ENCODE results near the gene RIMS4.

The RIMS4 gene

DNA sequence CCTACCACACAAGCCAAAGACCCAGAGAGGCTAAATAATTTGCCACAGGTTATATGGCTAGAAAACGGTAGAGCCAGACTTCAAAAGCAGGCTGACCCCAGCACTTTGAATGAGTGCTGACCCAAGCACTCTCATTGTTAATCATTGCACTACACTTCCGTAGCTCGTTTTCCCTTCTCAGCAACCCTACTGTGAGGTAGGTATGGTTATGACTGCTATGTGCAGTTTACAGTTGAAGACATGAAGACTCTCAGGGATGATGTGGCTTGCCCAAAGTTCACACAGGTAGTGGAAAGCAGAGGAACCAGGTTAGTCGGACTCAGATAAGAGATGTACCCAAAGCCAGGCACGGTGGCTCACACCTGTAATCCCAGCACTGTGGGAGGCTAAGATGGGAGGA lies 33.5 kb upstream of the RIMS4 start:
- Histone ChIP-seq H3K9ac (ENCODE audit: low read depth in 1 of 2, low read length in 2 of 2) (no peak overlapping the region), H3K4me3 (ENCODE audit: low read depth in 1 of 2, low read length in 2 of 2) (no peak overlapping the region), H3K27ac (ENCODE audit: low read depth, low read length) (no peak overlapping the region), H3K9me3 (ENCODE audit: control insufficient read depth in 1 of 2, low read length in 2 of 2) (no peaks in the 10 kb centered on the region), H3K4me1 (ENCODE audit: control insufficient read depth in 1 of 2, insufficient read depth in 2 of 2, low read length in 2 of 2) (no peaks in the 10 kb centered on the region), H3K27me3 (ENCODE audit: control insufficient read depth in 1 of 2, insufficient read depth in 2 of 2, low read length in 2 of 2) (peaks cover 5 to 6% of the 10 kb centered on the region in 2 donors), H3K36me3 (ENCODE audit: control insufficient read depth in 1 of 2, insufficient read depth in 2 of 2, low read length in 2 of 2) (no peaks in the 10 kb centered on the region)

GRCh38 chr20:44841955-44842354 lies 31.6 kb upstream of the RIMS4 start:
- H3K27me3 ChIP-seq (ENCODE audit: control insufficient read depth in 1 of 2, insufficient read depth in 2 of 2, low read length in 2 of 2), result peaks cover 6 to 13% of the 10 kb centered on the region in 2 donors

GRCh38 chr20:44840826-44841225 lies 30.5 kb upstream of the RIMS4 start:
- H3K27me3 ChIP-seq (ENCODE audit: control insufficient read depth in 1 of 2, insufficient read depth in 2 of 2, low read length in 2 of 2), result peaks cover 10 to 17% of the 10 kb centered on the region in 2 donors

More at GRCh38 chr20:44841955-44842354, 31.6 kb upstream of the RIMS4 start:
- H3K36me3 ChIP-seq (ENCODE audit: control insufficient read depth in 1 of 2, insufficient read depth in 2 of 2, low read length in 2 of 2), result no peaks in the 10 kb centered on the region
- H3K27ac ChIP-seq (ENCODE audit: low read depth, low read length), result no peak overlapping the region
- H3K4me1 ChIP-seq (ENCODE audit: control insufficient read depth in 1 of 2, insufficient read depth in 2 of 2, low read length in 2 of 2), result no peaks in the 10 kb centered on the region
- no peak overlapping the region for H3K9ac ChIP-seq (ENCODE audit: low read depth in 1 of 2, low read length in 2 of 2)
- H3K4me3 ChIP-seq (ENCODE audit: low read depth in 1 of 2, low read length in 2 of 2), result no peak overlapping the region
- H3K9me3 ChIP-seq (ENCODE audit: control insufficient read depth in 1 of 2, low read length in 2 of 2), result no peaks in the 10 kb centered on the region

DNA sequence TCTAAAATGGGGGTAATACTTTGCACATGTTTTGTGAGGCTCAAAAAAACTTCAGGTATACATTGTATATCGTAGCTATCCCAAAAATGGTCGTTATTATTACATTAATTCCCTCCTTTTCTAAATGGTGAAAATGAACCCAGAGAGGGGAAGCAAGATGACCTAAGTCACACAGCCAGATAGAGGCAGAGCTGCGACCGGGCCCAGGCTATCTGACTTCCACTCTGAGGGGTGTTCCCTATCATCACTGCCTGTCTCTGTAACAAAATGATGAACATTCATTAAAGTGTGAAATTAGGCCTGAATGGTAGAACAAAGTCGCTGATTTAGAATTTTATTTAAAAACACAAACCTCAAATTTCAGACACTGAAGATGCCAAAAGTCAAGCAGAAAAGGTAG lies 29.1 kb upstream of the RIMS4 start:
- Histone ChIP-seq H3K27ac (ENCODE audit: low read depth, low read length) (no peak overlapping the region), H3K9me3 (ENCODE audit: control insufficient read depth in 1 of 2, low read length in 2 of 2) (no peaks in the 10 kb centered on the region), H3K36me3 (ENCODE audit: control insufficient read depth in 1 of 2, insufficient read depth in 2 of 2, low read length in 2 of 2) (no peaks in the 10 kb centered on the region), H3K9ac (ENCODE audit: low read depth in 1 of 2, low read length in 2 of 2) (no peak overlapping the region), H3K4me3 (ENCODE audit: low read depth in 1 of 2, low read length in 2 of 2) (no peak overlapping the region), H3K4me1 (ENCODE audit: control insufficient read depth in 1 of 2, insufficient read depth in 2 of 2, low read length in 2 of 2) (no peaks in the 10 kb centered on the region), H3K27me3 (ENCODE audit: control insufficient read depth in 1 of 2, insufficient read depth in 2 of 2, low read length in 2 of 2) (peaks cover 9 to 17% of the 10 kb centered on the region in 2 donors)

More at GRCh38 chr20:44840826-44841225, 30.5 kb upstream of the RIMS4 start:
- Histone ChIP-seq H3K9me3 (ENCODE audit: control insufficient read depth in 1 of 2, low read length in 2 of 2) (no peaks in the 10 kb centered on the region), H3K4me3 (ENCODE audit: low read depth in 1 of 2, low read length in 2 of 2) (no peak overlapping the region), H3K4me1 (ENCODE audit: control insufficient read depth in 1 of 2, insufficient read depth in 2 of 2, low read length in 2 of 2) (no peaks in the 10 kb centered on the region), H3K27ac (ENCODE audit: low read depth, low read length) (no peak overlapping the region), H3K9ac (ENCODE audit: low read depth in 1 of 2, low read length in 2 of 2) (no peak overlapping the region), H3K36me3 (ENCODE audit: control insufficient read depth in 1 of 2, insufficient read depth in 2 of 2, low read length in 2 of 2) (no peaks in the 10 kb centered on the region)

- Histone ChIP-seq H3K36me3 (ENCODE audit: control insufficient read depth in 1 of 2, insufficient read depth in 2 of 2, low read length in 2 of 2) (no peaks in the 10 kb centered on the region), H3K9ac (ENCODE audit: low read depth in 1 of 2, low read length in 2 of 2) (no peak overlapping the region), H3K27ac (ENCODE audit: low read depth, low read length) (no peak overlapping the region), H3K4me3 (ENCODE audit: low read depth in 1 of 2, low read length in 2 of 2) (no peak overlapping the region), H3K27me3 (ENCODE audit: control insufficient read depth in 1 of 2, insufficient read depth in 2 of 2, low read length in 2 of 2) (peaks cover 5 to 14% of the 10 kb centered on the region in 2 donors), H3K4me1 (ENCODE audit: control insufficient read depth in 1 of 2, insufficient read depth in 2 of 2, low read length in 2 of 2) (no peaks in the 10 kb centered on the region), H3K9me3 (ENCODE audit: control insufficient read depth in 1 of 2, low read length in 2 of 2) (no peaks in the 10 kb centered on the region)
Measured at GRCh38 chr20:44838521-44838920, 28.2 kb upstream of the RIMS4 start.

- Histone ChIP-seq H3K9me3 (ENCODE audit: control insufficient read depth in 1 of 2, low read length in 2 of 2) (no peaks in the 10 kb centered on the region), H3K27ac (ENCODE audit: low read depth, low read length) (no peak overlapping the region)
Measured at GRCh38 chr20:44837946-44838345, 27.6 kb upstream of the RIMS4 start.

GRCh38 chr20:44836601-44837120 lies 26.3 kb upstream of the RIMS4 start:
- no peaks in the 10 kb centered on the region for H3K9me3 ChIP-seq (ENCODE audit: control insufficient read depth in 1 of 2, low read length in 2 of 2)
- no peak overlapping the region for H3K27ac ChIP-seq (ENCODE audit: low read depth, low read length)
- peaks cover 8 to 15% of the 10 kb centered on the region in 2 donors for H3K27me3 ChIP-seq (ENCODE audit: control insufficient read depth in 1 of 2, insufficient read depth in 2 of 2, low read length in 2 of 2)

More at GRCh38 chr20:44837946-44838345, 27.6 kb upstream of the RIMS4 start:
- peaks cover 5 to 11% of the 10 kb centered on the region in 2 donors for H3K27me3 ChIP-seq (ENCODE audit: control insufficient read depth in 1 of 2, insufficient read depth in 2 of 2, low read length in 2 of 2)
- H3K4me3 ChIP-seq (ENCODE audit: low read depth in 1 of 2, low read length in 2 of 2), result no peak overlapping the region
- H3K9ac ChIP-seq (ENCODE audit: low read depth in 1 of 2, low read length in 2 of 2), result no peak overlapping the region
- H3K36me3 ChIP-seq (ENCODE audit: control insufficient read depth in 1 of 2, insufficient read depth in 2 of 2, low read length in 2 of 2), result no peaks in the 10 kb centered on the region
- H3K4me1 ChIP-seq (ENCODE audit: control insufficient read depth in 1 of 2, insufficient read depth in 2 of 2, low read length in 2 of 2), result no peaks in the 10 kb centered on the region

GRCh38 chr20:44835661-44836221 lies 25.4 kb upstream of the RIMS4 start:
- H3K9me3 ChIP-seq (ENCODE audit: control insufficient read depth in 1 of 2, low read length in 2 of 2), result peaks cover 0 to under 1% of the 10 kb centered on the region in 2 donors
- H3K36me3 ChIP-seq (ENCODE audit: control insufficient read depth in 1 of 2, insufficient read depth in 2 of 2, low read length in 2 of 2), result no peaks in the 10 kb centered on the region
- H3K9ac ChIP-seq (ENCODE audit: low read depth in 1 of 2, low read length in 2 of 2), result no peak overlapping the region

More at GRCh38 chr20:44836601-44837120, 26.3 kb upstream of the RIMS4 start:
- H3K4me3 ChIP-seq (ENCODE audit: low read depth in 1 of 2, low read length in 2 of 2), result no peak overlapping the region
- no peaks in the 10 kb centered on the region for H3K36me3 ChIP-seq (ENCODE audit: control insufficient read depth in 1 of 2, insufficient read depth in 2 of 2, low read length in 2 of 2)
- H3K4me1 ChIP-seq (ENCODE audit: control insufficient read depth in 1 of 2, insufficient read depth in 2 of 2, low read length in 2 of 2), result no peaks in the 10 kb centered on the region
- no peak overlapping the region for H3K9ac ChIP-seq (ENCODE audit: low read depth in 1 of 2, low read length in 2 of 2)

GRCh38 chr20:44835116-44835515 lies 24.8 kb upstream of the RIMS4 start:
- no peaks in the 10 kb centered on the region for H3K36me3 ChIP-seq (ENCODE audit: control insufficient read depth in 1 of 2, insufficient read depth in 2 of 2, low read length in 2 of 2)
- no peak overlapping the region for H3K27ac ChIP-seq (ENCODE audit: low read depth, low read length)
- H3K4me3 ChIP-seq (ENCODE audit: low read depth in 1 of 2, low read length in 2 of 2), result no peak overlapping the region
- no peak overlapping the region for H3K9ac ChIP-seq (ENCODE audit: low read depth in 1 of 2, low read length in 2 of 2)
- peaks cover 0 to 2% of the 10 kb centered on the region in 2 donors for H3K9me3 ChIP-seq (ENCODE audit: control insufficient read depth in 1 of 2, low read length in 2 of 2)
- H3K4me1 ChIP-seq (ENCODE audit: control insufficient read depth in 1 of 2, insufficient read depth in 2 of 2, low read length in 2 of 2), result no peaks in the 10 kb centered on the region
- H3K27me3 ChIP-seq (ENCODE audit: control insufficient read depth in 1 of 2, insufficient read depth in 2 of 2, low read length in 2 of 2), result peaks cover 12 to 19% of the 10 kb centered on the region in 2 donors

More at GRCh38 chr20:44835661-44836221, 25.4 kb upstream of the RIMS4 start:
- H3K27ac ChIP-seq (ENCODE audit: low read depth, low read length), result no peak overlapping the region
- no peak overlapping the region for H3K4me3 ChIP-seq (ENCODE audit: low read depth in 1 of 2, low read length in 2 of 2)
- peaks cover 9 to 19% of the 10 kb centered on the region in 2 donors for H3K27me3 ChIP-seq (ENCODE audit: control insufficient read depth in 1 of 2, insufficient read depth in 2 of 2, low read length in 2 of 2)
- H3K4me1 ChIP-seq (ENCODE audit: control insufficient read depth in 1 of 2, insufficient read depth in 2 of 2, low read length in 2 of 2), result no peaks in the 10 kb centered on the region

- Histone ChIP-seq H3K9ac (ENCODE audit: low read depth in 1 of 2, low read length in 2 of 2) (no peak overlapping the region), H3K27me3 (ENCODE audit: control insufficient read depth in 1 of 2, insufficient read depth in 2 of 2, low read length in 2 of 2) (peaks cover 12 to 19% of the 10 kb centered on the region in 2 donors), H3K4me3 (ENCODE audit: low read depth in 1 of 2, low read length in 2 of 2) (no peak overlapping the region), H3K27ac (ENCODE audit: low read depth, low read length) (no peak overlapping the region), H3K4me1 (ENCODE audit: control insufficient read depth in 1 of 2, insufficient read depth in 2 of 2, low read length in 2 of 2) (no peaks in the 10 kb centered on the region), H3K36me3 (ENCODE audit: control insufficient read depth in 1 of 2, insufficient read depth in 2 of 2, low read length in 2 of 2) (no peaks in the 10 kb centered on the region), H3K9me3 (ENCODE audit: control insufficient read depth in 1 of 2, low read length in 2 of 2) (peaks cover 0 to 2% of the 10 kb centered on the region in 2 donors)
Measured at GRCh38 chr20:44834693-44835092, 24.3 kb upstream of the RIMS4 start.

Measured in duodenal mucosa (tissue), 2 donors.